ENCODE data around the gene NCKAP5.

Gene NCKAP5

GRCh38 chr2:133271105-133271504 lies 297.2 kb downstream of the NCKAP5 start:
- Histone ChIP-seq H3K27ac (no peak overlapping the region), H3K4me1 (ENCODE audit: control insufficient read depth in 1 of 2, insufficient read depth in 1 of 2, low read depth in 1 of 2, low read length in 1 of 2) (no peaks in the 10 kb centered on the region), H3K4me3 (ENCODE audit: low read depth in 1 of 2, low read length in 1 of 2) (no peak overlapping the region), H3K27me3 (peaks cover 20% of the 10 kb centered on the region), H3K9me3 (no peaks in the 10 kb centered on the region), H3K36me3 (no peaks in the 10 kb centered on the region)
- TF ChIP-seq CTCF (IDR thresholded peaks at IDR 0.05): no peak

DNA sequence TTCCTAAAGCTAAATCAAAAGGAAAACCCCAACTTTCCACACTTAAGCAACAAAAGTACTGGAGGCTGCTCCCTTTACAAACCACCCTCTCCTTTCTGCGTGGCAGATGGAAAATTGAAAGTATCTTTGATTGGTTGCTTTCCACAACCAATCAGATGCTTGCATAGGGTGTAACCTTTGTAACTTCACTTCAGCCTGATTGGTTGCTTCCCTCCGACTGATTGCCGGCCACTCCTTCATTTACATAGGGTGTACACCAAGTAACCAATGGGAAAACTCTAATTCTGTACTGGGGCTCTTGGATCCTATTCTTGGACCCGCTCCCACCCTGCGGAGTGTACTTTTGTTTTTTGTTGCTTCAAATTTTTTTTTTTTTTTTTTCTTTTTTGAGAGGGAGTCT lies 297.7 kb downstream of the NCKAP5 start:
- Histone ChIP-seq H3K27ac (no peak overlapping the region), H3K4me1 (ENCODE audit: control insufficient read depth in 1 of 2, insufficient read depth in 1 of 2, low read depth in 1 of 2, low read length in 1 of 2) (no peaks in the 10 kb centered on the region), H3K36me3 (no peaks in the 10 kb centered on the region), H3K9me3 (no peaks in the 10 kb centered on the region), H3K4me3 (ENCODE audit: low read depth in 1 of 2, low read length in 1 of 2) (no peak overlapping the region), H3K27me3 (peaks cover 26% of the 10 kb centered on the region)
- no peak for TF ChIP-seq CTCF (IDR thresholded peaks at IDR 0.05)

- H3K27ac ChIP-seq: no peak overlapping the region
- H3K4me3 ChIP-seq (ENCODE audit: low read depth in 1 of 2, low read length in 1 of 2): no peak overlapping the region
These were observed 301.2 kb downstream of the NCKAP5 start for GRCh38 chr2:133266926-133267590.

GRCh38 chr2:133266041-133266925 lies 302.0 kb downstream of the NCKAP5 start:
- H3K27me3 ChIP-seq: peaks cover 45% of the 10 kb centered on the region
- no peak overlapping the region for H3K4me3 ChIP-seq (ENCODE audit: low read depth in 1 of 2, low read length in 1 of 2)

More at GRCh38 chr2:133266926-133267590, 301.2 kb downstream of the NCKAP5 start:
- Histone ChIP-seq H3K9me3 (no peaks in the 10 kb centered on the region), H3K4me1 (ENCODE audit: control insufficient read depth in 1 of 2, insufficient read depth in 1 of 2, low read depth in 1 of 2, low read length in 1 of 2) (no peaks in the 10 kb centered on the region), H3K27me3 (peaks cover 45% of the 10 kb centered on the region), H3K36me3 (no peaks in the 10 kb centered on the region)
- TF ChIP-seq CTCF (IDR thresholded peaks at IDR 0.05): no peak

GRCh38 chr2:133265432-133265949 lies 302.8 kb downstream of the NCKAP5 start:
- Histone ChIP-seq H3K27me3 (peaks cover 45% of the 10 kb centered on the region), H3K36me3 (no peaks in the 10 kb centered on the region), H3K9me3 (no peaks in the 10 kb centered on the region), H3K27ac (no peak overlapping the region), H3K4me1 (ENCODE audit: control insufficient read depth in 1 of 2, insufficient read depth in 1 of 2, low read depth in 1 of 2, low read length in 1 of 2) (no peaks in the 10 kb centered on the region), H3K4me3 (ENCODE audit: low read depth in 1 of 2, low read length in 1 of 2) (no peak overlapping the region)
- no peak for TF ChIP-seq CTCF (IDR thresholded peaks at IDR 0.05)

More at GRCh38 chr2:133266041-133266925, 302.0 kb downstream of the NCKAP5 start:
- no peak overlapping the region for H3K27ac ChIP-seq
- TF ChIP-seq CTCF (IDR thresholded peaks at IDR 0.05): no peak
- H3K9me3 ChIP-seq: no peaks in the 10 kb centered on the region
- no peaks in the 10 kb centered on the region for H3K36me3 ChIP-seq
- H3K4me1 ChIP-seq (ENCODE audit: control insufficient read depth in 1 of 2, insufficient read depth in 1 of 2, low read depth in 1 of 2, low read length in 1 of 2): no peaks in the 10 kb centered on the region
